ENCODE results near the gene CACNB4.

The CACNB4 gene

DNA sequence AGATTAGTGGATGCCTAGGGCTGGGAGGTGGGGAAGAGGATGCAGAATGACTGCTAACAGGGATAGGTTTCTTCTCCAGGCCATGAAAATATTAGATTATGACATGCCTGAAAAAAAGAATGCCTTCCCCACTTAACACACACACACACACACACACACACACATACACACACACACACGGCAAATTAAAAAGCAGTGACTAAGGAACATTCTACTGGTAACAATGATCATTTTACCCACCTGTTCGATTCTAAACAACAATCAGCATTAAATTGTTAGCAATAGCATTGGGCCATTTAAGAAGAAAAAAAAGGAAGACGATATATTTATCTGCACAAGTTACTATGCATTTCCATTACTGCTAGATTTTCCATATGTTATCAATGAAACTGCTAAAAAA is 10.8 kb downstream of the CACNB4 start:
- no peaks in the 10 kb centered on the region for H3K36me3 Mint-ChIP-seq (ENCODE audit: low read depth)
- TF ChIP-seq, protein P1, sequence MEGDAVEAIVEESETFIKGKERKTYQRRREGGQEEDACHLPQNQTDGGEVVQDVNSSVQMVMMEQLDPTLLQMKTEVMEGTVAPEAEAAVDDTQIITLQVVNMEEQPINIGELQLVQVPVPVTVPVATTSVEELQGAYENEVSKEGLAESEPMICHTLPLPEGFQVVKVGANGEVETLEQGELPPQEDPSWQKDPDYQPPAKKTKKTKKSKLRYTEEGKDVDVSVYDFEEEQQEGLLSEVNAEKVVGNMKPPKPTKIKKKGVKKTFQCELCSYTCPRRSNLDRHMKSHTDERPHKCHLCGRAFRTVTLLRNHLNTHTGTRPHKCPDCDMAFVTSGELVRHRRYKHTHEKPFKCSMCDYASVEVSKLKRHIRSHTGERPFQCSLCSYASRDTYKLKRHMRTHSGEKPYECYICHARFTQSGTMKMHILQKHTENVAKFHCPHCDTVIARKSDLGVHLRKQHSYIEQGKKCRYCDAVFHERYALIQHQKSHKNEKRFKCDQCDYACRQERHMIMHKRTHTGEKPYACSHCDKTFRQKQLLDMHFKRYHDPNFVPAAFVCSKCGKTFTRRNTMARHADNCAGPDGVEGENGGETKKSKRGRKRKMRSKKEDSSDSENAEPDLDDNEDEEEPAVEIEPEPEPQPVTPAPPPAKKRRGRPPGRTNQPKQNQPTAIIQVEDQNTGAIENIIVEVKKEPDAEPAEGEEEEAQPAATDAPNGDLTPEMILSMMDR (IDR thresholded peaks at IDR 0.05; ENCODE audit: unreplicated experiment in 3 of 3) = no peak
- peaks cover 5% of the 10 kb centered on the region for H3K4me1 Mint-ChIP-seq
- peaks cover 4% of the 10 kb centered on the region for H3K27me3 Mint-ChIP-seq (ENCODE audit: low read depth)
- H3K4me3 Mint-ChIP-seq = no peak overlapping the region
- H3K27ac Mint-ChIP-seq = no peak overlapping the region
- H3K9me3 Mint-ChIP-seq = no peaks in the 10 kb centered on the region

DNA sequence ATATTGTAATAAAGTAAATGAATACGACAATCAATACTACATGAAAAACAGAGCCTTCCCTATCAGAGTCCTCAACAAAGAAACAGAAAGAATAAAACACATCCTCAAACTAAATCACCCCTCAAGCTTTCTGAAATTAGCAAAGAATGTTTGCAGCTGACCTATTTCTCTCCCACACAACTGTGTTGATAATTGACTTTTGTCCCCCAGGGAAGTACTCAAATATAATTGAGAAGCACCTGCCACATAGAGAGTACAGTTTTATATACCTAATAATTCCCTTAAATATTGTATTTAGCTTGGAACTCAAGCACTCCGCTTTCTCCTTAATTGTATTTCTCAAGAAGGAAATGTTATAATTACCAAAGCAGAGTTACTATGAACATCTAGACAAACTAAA is 12.6 kb downstream of the CACNB4 start:
- Mint-ChIP-seq H3K27ac (no peak overlapping the region), H3K9me3 (no peaks in the 10 kb centered on the region), H3K4me3 (no peak overlapping the region), H3K4me1 (peaks cover 5% of the 10 kb centered on the region), H3K27me3 (ENCODE audit: low read depth) (peaks cover 4% of the 10 kb centered on the region), H3K36me3 (ENCODE audit: low read depth) (no peaks in the 10 kb centered on the region)
- TF ChIP-seq, protein P1 (IDR thresholded peaks at IDR 0.05; ENCODE audit: unreplicated experiment in 3 of 3) = no peak

DNA sequence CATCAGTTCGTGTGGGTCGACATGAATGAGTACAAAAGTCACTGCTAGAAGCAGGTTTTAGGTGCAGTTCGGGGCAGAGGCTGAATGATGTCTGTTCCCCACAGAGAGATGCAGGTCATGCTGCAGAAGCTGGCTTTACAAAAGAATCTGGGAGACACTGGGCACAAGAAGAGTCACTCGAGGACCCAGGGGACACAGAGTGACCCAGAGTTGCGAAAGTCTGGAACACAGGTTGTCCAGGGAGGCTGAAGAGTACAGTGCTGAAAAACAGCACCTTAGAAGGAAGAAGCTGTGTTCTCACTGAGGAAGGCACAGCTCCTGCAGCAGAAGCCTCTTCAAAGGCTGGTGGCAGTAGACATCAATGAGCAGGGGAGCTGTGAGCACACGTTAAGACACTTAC is 14.8 kb downstream of the CACNB4 start:
- H3K9me3 Mint-ChIP-seq = no peaks in the 10 kb centered on the region

DNA sequence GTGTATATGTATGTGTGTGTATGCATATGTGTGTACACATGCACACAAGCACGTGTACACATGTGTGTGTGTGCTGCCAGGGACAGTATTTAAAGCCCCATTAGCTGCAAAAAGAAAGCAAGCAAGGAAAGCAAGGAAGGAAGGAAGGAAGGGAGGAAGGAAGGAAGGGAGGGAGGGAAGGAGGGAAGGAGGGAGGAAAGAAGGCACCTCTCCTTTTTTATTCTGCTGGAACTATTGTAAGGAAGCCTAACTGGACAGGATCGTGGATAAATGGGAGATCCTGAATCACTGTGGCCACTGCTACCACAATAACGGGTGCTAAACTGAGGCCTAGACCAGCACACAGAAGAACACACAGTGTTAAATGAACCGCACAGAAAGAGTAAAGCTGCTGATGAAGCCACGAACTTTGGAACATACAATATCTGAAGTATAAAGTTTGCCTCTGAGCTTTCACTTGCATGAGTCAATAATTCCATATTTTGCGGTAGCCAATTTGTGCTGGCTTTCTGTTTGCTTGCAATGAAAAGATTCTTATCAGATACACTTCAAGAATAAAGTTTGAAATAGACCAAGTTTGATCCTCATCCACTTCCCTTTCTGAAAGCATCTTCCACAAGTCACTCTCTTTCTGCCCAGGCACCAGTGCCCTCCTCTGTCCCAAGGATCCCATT is 15.5 kb downstream of the CACNB4 start:
- TF ChIP-seq, protein P1 (IDR thresholded peaks at IDR 0.05; ENCODE audit: unreplicated experiment in 3 of 3) = no peak
- Mint-ChIP-seq H3K4me1 (peaks cover 5% of the 10 kb centered on the region), H3K27me3 (ENCODE audit: low read depth) (no peaks in the 10 kb centered on the region), H3K36me3 (ENCODE audit: low read depth) (no peaks in the 10 kb centered on the region), H3K4me3 (no peak overlapping the region), H3K27ac (no peak overlapping the region), H3K9me3 (no peaks in the 10 kb centered on the region)

More for the DNA sequence above, 14.8 kb downstream of the CACNB4 start:
- Mint-ChIP-seq H3K27ac (no peak overlapping the region), H3K27me3 (ENCODE audit: low read depth) (no peaks in the 10 kb centered on the region), H3K4me1 (peaks cover 5% of the 10 kb centered on the region), H3K36me3 (ENCODE audit: low read depth) (no peaks in the 10 kb centered on the region), H3K4me3 (no peak overlapping the region)
- TF ChIP-seq, protein P1 (IDR thresholded peaks at IDR 0.05; ENCODE audit: unreplicated experiment in 3 of 3) = no peak

- Mint-ChIP-seq H3K4me1 (peaks cover 8% of the 10 kb centered on the region), H3K36me3 (ENCODE audit: low read depth) (peaks cover 3% of the 10 kb centered on the region), H3K27me3 (ENCODE audit: low read depth) (peaks cover 4% of the 10 kb centered on the region), H3K27ac (no peak overlapping the region), H3K9me3 (no peaks in the 10 kb centered on the region), H3K4me3 (no peak overlapping the region)
- TF ChIP-seq, protein P1 (IDR thresholded peaks at IDR 0.05; ENCODE audit: unreplicated experiment in 3 of 3) = no peak
Measured at GRCh38 chr2:152078662-152079061, 20.2 kb downstream of the CACNB4 start.

GRCh38 chr2:152078023-152078422 is 20.8 kb downstream of the CACNB4 start:
- TF ChIP-seq, protein P1 (IDR thresholded peaks at IDR 0.05; ENCODE audit: unreplicated experiment in 3 of 3) = no peak
- H3K27me3 Mint-ChIP-seq (ENCODE audit: low read depth) = peaks cover 4% of the 10 kb centered on the region
- H3K4me1 Mint-ChIP-seq = peaks cover 8% of the 10 kb centered on the region

More at GRCh38 chr2:152078023-152078422, 20.8 kb downstream of the CACNB4 start:
- Mint-ChIP-seq H3K9me3 (no peaks in the 10 kb centered on the region), H3K4me3 (no peak overlapping the region), H3K36me3 (ENCODE audit: low read depth) (peaks cover 3% of the 10 kb centered on the region), H3K27ac (no peak overlapping the region)
